Smooth muscle cell (in vitro differentiated cells): ENCODE data around the gene CADPS. TPM values are rescaled to one million over a fixed set of nuclear protein-coding genes. Genes with fewer than 3 reads are reported as not detected.

ENCODE experiments used
- DNase-seq: peaks from one replicate; lab custom pipeline; 2025; ENCODE audit not compliant: unreplicated experiment; lab: John Stamatoyannopoulos, UW
- H2AFZ ChIP-seq: fragments of 200-600 bp; sonication (generic); 2 replicates; pipeline ENCODE4 v1.6.0; 2016; ENCODE audit warnings: antibody characterized with exemption, low read depth, mild to moderate bottlenecking
- H3F3A ChIP-seq: fragments of 200-600 bp; sonication (generic); 2 replicates; pipeline ENCODE4 v1.6.0; 2017; ENCODE audit warnings: antibody characterized with exemption, low read depth
- H3K27ac ChIP-seq: fragments of 200-600 bp; sonication (generic); 2 replicates; pipeline ENCODE4 v1.5.1; 2016; ENCODE audit warnings: low read depth, mild to moderate bottlenecking
- H3K27me3 ChIP-seq: fragments of 200-600 bp; sonication (generic); 2 replicates; pipeline ENCODE4 v1.6.1; 2016; ENCODE audit warnings: low read depth, mild to moderate bottlenecking
- H3K36me3 ChIP-seq: fragments of 200-600 bp; sonication (generic); 2 replicates; pipeline ENCODE4 v1.5.1; 2016; ENCODE audit warnings: low read depth
- H3K4me1 ChIP-seq: fragments of 200-600 bp; sonication (generic); 2 replicates; pipeline ENCODE4 v1.5.1; 2016; ENCODE audit warnings: low read depth
- H3K4me2 ChIP-seq: fragments of 200-600 bp; sonication (generic); 2 replicates; pipeline ENCODE4 v1.6.0; 2016; ENCODE audit warnings: mild to moderate bottlenecking
- H3K4me3 ChIP-seq: fragments of 200-600 bp; sonication (generic); 2 replicates; pipeline ENCODE4 v1.5.1; 2016; ENCODE audit warnings: mild to moderate bottlenecking
- H3K79me2 ChIP-seq: fragments of 200-600 bp; sonication (generic); 2 replicates; pipeline ENCODE4 v1.6.0; 2016; ENCODE audit warnings: low read depth, mild to moderate bottlenecking
- H3K9ac ChIP-seq: fragments of 200-600 bp; sonication (generic); 2 replicates; pipeline ENCODE4 v1.6.0; 2016; ENCODE audit warnings: low read depth
- H3K9me3 ChIP-seq: fragments of 200-600 bp; sonication (generic); replicated peaks from 2 replicates; pipeline ENCODE4 v1.5.1; 2016; ENCODE audit warnings: low read depth
- H4K20me1 ChIP-seq: fragments of 200-600 bp; sonication (generic); 2 replicates; pipeline ENCODE4 v1.6.0; 2016; ENCODE audit warnings: low read depth
- WGBS: methylation state at CpG from one replicate; pipeline ENCODE4 v1.1.7; 2016; ENCODE audit warnings: low lambda C conversion rate; 5-methylcytosine and 5-hydroxymethylcytosine counted together
- polyA plus RNA-seq: library from polyadenylated mRNA; unstranded; fragments of >200 nt; fragmentation: Nextera tagmentation; extraction: Ambion mirVana; gene quantifications from 2 replicates; pipeline ENCODE4 v1.2.1, GENCODE V29; 2016
- small RNA-seq: library from RNA; depleted of rRNA; stranded (forward); fragments of <200 nt; gene quantifications from one replicate; pipeline ENCODE3, GENCODE V24; 2014
- total RNA-seq: library from RNA; depleted of rRNA; stranded (reverse); fragments of >200 nt; gene quantifications from 2 replicates; pipeline ENCODE4 v1.2.3, GENCODE V29; 2014
- TF ChIP-seq, protein P1 (sequence below): fragments of 200-600 bp; sonication (generic); IDR thresholded peaks from 2 replicates; pipeline ENCODE4 v1.5.1; 2017; ENCODE audit warnings: borderline replicate concordance, mild to moderate bottlenecking, antibody characterized with exemption; ENCODE audit not compliant: insufficient read depth, poor library complexity, severe bottlenecking

CADPS gene
- total and polyA plus RNA-seq, 2 experiments from 2014 or later: 4.4 to 38.4 TPM

DNA sequence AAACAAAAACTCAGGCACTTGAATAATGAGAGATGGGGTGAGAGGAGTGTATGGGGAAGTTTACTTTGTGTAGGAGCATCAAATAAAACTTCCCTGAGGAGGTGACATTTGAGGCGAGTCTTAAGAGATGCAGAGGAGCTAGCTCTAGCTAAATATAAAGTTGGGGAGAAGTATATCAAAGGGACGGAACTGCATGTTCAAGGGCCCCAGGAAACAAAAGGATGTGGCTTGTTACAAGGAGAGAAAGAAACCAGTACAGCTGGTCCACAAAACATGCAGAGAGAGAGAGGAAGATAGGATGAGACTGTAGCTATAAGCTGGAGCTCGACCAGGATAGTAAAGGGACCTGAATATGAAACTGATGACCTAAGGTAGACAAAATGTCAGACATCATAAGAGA, 519.5 kb downstream of the CADPS start:
- DNase-seq: no peak
- Histone ChIP-seq H3K4me3 (no peak overlapping the region), H3K9me3 (no peaks in the 10 kb centered on the region), H4K20me1 (no peaks in the 10 kb centered on the region), H3K4me2 (no peak overlapping the region), H3K4me1 (no peaks in the 10 kb centered on the region), H3K36me3 (no peaks in the 10 kb centered on the region), H2AFZ (no peak overlapping the region), H3K79me2 (no peaks in the 10 kb centered on the region), H3K27me3 (peaks cover 98% of the 10 kb centered on the region), H3F3A (no peaks in the 10 kb centered on the region), H3K27ac (no peak overlapping the region), H3K9ac (no peak overlapping the region)
- TF ChIP-seq, protein P1, sequence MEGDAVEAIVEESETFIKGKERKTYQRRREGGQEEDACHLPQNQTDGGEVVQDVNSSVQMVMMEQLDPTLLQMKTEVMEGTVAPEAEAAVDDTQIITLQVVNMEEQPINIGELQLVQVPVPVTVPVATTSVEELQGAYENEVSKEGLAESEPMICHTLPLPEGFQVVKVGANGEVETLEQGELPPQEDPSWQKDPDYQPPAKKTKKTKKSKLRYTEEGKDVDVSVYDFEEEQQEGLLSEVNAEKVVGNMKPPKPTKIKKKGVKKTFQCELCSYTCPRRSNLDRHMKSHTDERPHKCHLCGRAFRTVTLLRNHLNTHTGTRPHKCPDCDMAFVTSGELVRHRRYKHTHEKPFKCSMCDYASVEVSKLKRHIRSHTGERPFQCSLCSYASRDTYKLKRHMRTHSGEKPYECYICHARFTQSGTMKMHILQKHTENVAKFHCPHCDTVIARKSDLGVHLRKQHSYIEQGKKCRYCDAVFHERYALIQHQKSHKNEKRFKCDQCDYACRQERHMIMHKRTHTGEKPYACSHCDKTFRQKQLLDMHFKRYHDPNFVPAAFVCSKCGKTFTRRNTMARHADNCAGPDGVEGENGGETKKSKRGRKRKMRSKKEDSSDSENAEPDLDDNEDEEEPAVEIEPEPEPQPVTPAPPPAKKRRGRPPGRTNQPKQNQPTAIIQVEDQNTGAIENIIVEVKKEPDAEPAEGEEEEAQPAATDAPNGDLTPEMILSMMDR: no peak
- WGBS: 82% methylated on average over 3 of the region's 3 CpGs

Small RNAs within 50 kb of the gene (small RNA-seq; reads per million reads assigned to genes)
- gene RN7SL863P (not detected), gene RNU6-139P (not detected)
